Left renal pelvis (tissue), 4 donors: ENCODE measurements around the gene PEPD. TPM values are rescaled to one million over a fixed set of nuclear protein-coding genes. Genes with fewer than 3 reads are reported as not detected.
"Not testable (repeated sequence)": the region's sequence is repeated elsewhere in the genome, so short reads cannot be mapped to it uniquely, and the experiment has no call there.

Experiments
- DNase-seq, 4 donors: peaks; one replicate each; pipeline ENCODE4 v3.0.0-alpha.2; 2013; ENCODE audit warnings: low read depth in 4 of 4, low spot score in 3 of 4
- polyA plus RNA-seq, 4 donors: library from polyadenylated mRNA; unstranded; fragments of 120-200 nt; gene quantifications; one replicate each; pipeline ENCODE4 v1.2.1, GENCODE V29; 2013; ENCODE audit not compliant: insufficient read length in 4 of 4

Gene PEPD
- polyA plus RNA-seq, 4 donors = 56.0 to 122 (median 95.0) TPM

DNA sequence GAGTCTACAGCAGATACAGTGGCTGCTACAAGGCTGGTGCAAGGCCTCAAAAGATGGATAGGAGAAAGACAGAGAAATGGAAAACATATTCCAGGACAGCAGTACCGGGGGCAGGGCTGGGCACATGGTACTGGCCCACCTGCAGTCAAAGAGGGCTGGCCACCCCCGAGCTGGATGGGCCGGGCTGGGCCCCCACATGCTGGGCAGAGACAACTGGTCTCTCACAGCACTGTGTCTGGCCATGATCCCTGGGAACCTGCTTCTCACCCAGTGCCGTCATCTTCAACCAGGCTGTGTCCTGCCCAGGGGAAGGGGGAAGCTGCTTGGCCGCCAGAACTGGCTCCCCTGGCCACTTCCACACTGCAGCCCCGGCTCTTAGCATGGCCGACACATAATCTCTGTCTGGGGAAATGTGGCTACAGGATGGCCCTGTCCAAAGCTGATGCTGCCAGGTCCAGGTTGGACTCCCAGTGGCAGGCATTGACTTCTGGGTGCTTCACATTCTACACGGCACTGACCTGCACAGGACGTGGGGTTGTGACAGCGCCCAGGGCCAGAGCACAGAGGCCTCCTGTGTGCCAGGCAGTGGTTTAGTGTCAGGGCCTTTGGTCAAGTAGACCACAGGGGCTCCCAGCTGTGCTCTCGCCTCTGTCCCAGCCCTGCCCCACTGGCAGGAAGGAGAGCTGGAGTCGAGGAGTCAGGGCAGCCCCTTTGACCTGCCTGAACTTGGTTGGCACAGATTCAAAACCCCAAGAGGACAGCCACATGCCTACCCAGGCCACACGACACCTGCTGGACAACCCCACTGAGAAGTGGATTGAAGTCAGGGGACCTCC, 21.7 kb downstream of the PEPD start:
- DNase-seq = no peak

DNA sequence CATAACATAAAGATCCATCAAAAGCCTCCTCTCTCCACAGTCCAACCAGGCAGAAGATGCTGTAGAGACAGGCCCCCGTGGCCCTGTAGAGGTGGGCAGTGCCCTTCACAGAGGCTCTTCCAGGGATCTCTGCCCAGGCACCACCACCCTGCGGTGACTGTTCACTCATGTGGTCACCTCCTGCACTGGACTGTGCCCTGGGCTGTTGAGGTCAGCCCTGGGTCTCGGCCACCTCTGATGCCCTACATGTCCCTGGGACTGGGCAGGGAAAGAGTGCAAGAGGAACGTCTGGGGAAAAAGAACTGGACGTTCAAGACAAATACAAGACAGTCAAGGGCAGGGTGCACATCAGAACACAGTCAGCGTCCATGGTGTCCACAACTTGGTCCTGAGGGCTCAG, 22.3 kb downstream of the PEPD start:
- DNase-seq = no peak

DNA sequence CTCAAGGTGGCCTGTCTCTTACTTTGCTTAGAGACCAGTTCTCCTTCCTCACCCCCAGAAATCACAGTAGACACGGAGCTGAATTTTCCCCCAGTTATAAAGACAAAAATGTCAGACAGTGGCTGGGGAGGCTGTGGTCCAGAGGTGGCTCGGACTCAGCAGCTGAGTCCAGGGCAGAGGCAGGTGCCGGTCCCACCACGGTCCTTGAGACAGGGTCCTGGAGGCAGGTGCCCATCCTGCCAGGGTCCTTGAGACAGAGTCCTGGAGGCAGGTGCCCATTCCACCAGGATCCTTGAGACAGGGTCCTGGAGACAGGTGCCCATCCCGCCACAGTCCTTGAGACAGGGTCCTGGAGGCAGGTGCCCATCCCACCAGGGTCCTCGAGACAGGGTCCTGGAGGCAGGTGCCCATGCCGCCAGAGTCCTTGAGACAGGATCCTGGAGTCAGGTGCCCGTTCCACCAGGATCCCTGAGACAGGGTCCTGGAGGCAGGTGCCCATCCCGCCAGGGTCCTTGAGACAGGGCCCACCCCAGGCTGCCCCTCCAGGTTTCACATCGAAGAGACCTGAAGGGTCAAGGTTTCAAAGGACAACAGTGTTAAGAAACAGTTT, 23.1 kb downstream of the PEPD start:
- no peak for DNase-seq

DNA sequence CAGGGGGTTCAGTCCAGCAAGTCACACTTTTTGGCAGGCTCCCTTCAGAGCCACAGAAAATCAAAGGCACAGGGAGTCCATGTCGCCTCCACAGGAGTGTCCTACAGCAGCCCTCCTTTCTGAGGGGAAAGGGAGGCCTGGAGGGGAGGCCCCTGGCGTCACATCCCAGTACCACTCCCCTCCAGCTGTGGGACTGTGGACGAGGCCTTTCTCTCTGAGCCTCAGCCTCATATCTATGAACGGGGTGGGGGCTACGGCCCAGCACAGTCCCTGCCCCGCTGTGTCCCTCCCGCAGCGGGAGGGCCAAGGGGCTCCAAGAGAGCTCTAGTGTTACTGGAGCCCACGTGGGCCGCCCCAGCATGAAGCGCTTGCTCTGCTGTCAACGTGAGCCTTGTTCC, 23.8 kb downstream of the PEPD start:
- no peak for DNase-seq

DNA sequence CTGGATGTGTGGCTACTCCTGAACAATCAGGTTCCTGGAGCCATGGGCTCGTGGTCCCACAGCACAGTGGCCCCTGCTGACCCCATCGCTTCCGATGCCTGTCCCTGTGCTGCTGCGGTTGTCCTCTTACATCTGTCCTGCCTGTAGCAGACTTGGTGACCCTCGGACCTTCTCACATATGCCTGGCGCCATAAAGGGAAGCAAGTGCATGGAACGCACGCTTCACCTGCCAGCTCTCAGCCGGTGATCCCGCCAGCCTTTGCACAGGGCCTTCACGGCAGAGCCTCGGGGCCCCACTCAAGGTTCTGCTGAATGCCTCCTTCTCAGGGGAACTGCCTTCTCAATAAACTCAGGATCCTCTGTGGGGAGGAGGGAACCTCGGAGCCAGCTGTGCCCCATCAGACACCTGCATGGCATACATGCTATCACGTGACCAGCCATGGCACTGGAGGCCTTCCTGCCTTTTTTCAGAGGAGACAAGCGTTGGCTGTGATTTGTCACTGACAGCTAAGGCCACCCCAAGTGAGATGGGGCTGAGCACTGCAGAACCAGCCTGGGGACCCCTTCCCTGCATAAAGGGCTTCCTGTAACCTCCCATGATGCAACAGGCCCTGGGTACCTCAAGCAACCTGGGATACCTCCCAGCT, 24.3 kb downstream of the PEPD start:
- DNase-seq = no peak

DNA sequence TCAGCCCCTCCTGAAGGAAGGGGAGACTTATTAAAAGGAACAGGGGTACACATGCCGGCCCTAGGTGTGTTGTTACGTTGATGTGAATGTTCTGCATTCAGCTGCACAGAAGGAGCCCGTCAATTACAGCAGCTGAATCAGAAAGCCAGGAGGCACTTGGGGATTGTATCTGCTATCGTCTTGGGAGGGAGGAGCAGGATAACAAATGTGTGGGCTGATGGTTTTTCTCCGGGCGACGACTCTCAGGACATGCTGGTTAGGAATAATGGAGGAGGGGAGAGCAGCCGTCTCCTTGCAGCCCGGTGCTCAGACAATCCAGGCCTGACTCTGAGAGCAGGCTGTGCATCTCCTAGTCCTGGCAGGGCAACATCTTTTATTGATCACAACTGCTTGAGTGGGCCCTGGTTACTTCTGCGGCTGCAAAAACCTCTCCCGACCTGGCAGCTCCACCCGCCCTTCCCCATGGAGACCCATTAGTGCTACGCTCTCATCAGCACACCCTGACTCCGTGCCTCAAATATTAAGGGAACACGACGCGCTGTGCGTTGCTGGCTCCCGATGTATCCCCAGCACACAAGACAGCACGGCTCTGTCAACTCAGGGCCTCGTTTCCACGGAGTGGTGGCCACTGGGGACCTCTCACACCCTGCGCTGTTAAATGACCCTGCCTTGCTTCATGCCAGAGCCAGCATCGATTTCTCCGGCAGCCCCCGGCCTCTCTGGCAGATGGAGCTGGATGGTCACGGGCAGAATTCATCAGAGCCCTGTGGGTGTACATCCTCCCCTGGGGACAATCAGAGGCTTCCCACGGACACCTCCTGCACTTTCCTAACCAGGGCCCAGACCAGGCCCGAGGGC, 25.3 kb downstream of the PEPD start:
- no peak for DNase-seq

DNA sequence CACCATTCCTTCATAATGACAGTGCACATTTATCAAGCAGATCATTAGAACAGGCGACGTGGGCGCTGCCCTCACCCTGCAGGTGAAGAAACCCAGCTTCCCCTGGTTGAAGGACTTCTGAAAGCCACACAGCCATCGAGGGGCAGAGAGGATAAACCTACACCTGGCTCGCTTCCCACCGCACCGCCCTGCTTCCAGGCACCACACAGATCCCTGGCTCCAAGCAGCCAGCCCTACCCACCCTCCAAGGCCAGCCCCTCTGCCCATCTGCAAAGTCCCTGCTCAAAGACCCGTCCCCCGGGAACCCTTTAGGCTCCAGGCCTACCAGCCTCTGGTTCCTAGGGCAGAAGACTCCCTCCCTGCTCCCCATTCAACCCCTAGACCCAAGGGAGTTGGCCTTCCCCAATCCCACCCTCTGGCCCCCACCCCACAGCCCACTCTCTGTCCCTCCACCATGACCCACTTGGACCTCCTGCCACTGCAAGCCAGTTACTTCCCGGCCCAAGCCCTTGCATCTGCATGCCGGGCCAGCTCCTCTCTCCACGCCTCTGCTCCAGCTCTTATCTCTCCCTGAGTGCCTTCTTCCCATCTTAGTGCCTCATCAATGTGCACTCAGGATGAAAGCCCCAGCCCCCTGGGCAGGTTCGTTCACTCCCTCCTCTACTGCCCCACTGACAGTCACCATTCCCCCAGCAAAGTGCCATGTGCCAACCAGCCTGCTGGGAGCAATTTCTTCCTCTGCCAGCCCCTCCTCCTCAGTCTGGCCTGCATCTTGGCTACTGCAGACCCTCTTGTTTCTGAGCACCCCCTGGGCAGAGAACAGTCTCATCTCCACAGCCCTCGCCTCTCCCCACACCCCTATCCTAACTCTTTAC, 28.0 kb downstream of the PEPD start:
- no peak for DNase-seq

DNA sequence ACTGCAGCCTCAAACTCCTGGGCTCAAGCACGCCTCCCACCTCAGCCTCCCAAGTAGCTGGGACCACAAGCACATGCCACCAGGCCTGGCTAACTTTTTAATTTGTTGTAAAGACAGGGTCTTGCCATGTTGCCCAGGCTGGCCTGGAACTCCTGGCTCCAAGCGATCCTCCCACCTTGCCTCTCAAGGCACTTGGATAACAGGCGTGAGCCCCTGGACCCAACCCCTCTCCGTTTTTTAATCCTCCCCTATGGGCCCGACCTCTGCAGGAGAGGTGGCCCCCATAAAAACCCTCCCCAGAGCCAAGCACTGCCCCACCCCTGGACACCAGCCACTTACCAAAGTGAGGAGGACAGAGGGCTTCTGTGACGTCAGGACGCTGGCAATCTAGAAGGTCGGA, 28.6 kb downstream of the PEPD start:
- DNase-seq = no peak

DNA sequence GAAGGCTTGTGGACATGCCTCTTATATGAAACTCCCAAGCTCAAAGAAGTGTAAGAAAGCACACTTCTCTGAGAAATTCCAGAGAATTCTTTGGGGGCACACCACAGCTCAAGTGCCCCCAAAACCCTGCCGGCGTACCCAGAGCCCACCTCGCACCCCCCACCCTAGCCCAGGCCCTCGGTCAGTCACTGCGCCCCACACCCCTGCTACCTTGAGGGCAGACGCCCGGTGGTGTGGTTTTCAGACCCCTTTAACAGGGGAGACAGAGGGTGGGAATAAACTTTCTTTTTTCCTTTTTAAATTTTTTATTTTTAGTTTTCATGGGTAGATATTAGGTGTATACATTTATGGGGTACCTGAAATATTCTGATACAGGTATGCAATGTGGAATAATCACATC, 29.5 kb downstream of the PEPD start:
- no peak for DNase-seq

DNA sequence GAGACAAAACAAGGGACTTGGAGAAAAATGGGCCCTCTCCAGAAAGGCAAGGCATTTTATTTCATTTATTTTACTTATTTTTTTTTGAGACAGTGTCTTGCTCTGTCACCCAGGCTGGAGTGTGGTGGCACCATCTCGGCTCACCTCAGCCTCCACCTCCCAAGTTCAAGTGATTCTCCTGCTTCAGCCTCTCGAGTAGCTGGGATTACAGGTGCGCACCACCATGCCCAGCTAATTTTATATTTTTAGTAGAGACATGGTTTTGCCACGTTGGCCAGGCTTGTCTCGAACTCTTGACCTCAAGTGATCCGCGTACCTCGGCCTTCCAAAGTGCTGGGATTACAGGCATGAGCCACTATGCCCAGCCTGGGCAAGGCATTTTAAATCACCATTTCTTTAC, 31.0 kb downstream of the PEPD start:
- DNase-seq = not testable (repeated sequence)

DNA sequence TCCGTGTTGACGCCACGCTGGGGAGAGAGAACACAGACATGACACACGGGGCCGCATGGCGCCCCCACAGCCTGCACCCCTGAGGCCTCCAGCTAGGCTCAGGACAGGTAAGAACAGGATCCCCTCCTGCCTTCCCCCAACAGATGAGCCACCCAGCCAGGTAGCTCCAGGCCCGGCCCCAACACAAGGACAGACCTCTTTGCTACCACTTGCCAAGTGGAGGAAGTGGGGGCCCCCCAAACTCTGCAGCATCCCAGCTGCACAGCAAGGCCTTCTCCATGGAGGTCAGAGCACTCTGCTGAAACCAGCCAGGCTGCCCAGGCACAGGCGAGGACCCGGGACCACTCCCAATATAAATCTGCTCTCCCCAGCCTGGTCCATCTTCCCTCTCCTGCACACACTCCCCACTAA, 31.5 kb downstream of the PEPD start:
- DNase-seq = no peak

DNA sequence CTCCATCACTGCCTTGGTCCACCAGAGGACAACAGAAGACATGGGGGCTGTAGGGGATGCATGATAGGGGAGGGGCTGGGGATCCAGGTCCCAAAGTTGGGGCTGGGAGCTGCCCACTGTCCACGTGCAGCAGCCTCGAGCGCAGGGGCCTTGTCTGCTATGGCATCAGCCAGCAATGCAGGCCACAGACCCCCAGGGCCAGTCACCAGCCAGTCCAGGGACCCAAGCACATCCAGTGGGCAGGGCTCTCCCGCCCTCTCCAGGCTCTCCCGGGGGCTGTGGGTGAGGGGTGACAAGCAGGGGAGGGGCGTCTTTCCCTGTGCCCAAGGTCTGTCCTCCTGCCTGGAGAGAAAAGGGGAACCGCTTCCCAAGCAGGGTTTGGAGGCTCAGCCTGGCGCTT, 32.8 kb downstream of the PEPD start:
- no peak for DNase-seq

DNA sequence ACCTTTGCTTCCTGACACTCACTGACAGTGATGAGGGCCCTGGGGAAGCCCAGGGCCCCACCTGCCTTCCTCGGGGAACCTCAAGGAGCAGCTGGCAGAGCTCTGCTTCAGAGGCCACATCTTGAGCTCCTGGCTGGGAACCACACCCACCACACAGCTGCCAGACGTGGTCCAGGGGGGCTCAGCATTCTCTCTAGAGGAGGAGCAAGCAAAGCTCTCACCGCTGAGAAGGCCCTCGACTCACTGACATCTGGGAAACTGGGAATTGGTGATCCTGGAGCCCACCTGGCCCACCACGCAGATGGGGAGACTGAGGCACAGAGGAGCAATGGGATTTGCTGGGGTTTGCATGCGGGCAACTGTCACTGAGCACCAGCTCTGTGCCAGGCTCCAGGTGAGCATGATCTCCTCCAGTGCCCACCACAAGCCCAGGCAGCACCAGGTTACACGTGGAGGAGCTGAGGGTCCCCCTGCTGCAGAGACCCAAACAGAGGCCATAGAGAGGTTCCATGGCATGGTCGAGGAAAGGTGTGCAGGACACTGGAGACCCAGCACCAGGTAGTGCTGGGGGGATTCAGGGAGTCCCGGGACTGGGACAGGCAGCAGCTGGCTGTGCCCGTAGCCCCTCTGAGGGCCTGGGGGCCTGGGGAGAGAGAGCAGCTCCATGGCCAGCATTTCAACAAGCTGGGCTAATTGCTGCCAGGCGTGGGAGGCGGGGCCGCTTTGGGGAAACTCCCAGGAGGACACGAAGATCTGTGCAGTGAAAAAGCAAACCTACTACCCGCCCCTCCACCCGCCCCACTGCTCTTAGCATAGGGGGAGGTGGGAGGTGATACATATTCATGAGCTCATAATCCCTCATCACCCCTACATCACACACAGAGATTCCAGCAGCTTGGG, 33.4 kb downstream of the PEPD start:
- no peak for DNase-seq

DNA sequence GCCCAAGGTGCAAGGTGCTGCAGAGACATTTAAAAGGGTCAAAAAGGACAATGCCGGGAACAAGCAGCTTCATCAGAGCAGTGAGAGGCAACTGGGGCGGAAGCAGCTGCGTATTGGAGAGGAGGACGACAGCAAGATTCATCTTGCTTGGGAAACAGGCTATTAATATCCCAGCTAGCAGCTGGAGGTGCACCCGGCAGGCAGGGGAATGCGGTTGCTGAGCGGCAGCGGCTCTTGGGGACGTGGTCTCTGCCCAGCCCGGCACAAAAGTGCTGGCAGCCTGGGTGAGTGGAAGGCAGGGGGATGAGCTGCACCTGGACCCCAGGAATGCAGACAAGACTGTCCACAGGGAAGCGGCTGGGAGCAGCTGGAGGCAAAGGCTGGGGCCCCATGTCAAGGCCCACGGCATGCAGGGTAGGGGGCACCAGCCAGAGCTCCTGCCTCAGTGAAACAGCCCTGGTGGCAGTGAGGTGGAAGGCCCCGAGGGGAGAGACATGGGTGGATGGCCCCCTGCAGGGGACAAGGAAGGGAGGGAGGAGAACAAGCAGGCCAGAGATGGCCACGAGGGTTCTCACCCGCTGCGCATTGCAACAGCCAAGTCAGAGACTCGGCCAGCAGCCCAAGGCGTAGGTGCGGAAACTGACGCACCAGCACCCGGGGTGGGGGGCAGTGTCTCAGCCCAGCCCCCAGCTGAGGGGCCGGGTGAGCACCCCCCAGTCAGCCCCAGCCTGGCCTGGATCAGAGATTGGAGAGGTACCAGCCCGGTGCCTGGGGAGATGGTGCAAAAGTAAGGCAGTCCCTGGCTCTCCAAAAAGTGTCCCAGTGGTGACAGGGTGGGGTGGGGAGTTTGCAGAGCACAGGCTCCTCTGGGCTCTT, 34.4 kb downstream of the PEPD start:
- no peak for DNase-seq

DNA sequence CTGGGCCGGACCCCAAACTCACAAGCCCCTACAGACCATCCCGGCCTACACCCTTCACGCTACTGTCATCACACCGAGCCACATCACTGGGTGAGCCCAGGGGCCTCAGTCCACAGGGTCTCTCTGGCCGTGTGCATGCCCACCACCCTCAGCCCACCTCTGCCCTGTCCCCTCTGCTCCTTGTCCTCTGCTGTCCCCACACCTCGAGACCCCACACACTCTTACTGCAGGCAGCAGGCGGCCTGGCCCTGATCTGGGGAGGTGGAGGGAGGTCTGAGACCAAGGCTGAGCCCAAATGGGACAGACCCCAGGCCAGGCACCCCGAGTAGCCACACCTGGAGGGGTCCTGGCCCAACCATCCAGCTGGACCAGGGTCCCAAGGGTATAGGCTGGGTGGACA, 35.2 kb downstream of the PEPD start:
- DNase-seq = no peak

DNA sequence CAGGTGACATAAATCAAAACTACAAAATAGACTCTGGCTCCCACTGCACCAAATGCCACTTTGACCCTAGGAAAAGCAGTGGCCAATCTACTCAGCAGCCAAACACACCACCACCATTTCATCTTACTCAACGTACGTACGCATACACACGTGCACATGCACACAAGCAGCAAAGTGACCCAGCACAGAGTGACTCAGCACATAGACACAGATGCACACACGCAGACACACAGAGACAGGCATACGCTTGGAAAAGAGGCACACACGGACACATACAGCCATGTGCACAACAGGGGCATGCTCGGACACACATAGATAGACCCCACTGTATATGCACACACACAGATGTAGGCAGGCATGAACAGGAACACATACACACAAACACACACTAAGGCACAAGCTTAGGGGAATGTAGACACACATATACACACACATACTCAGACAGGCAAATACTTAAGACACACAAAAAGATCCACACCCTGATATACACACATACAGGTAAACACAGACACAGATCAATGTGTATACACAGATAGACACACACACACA, 37.3 kb downstream of the PEPD start:
- no peak for DNase-seq

DNA sequence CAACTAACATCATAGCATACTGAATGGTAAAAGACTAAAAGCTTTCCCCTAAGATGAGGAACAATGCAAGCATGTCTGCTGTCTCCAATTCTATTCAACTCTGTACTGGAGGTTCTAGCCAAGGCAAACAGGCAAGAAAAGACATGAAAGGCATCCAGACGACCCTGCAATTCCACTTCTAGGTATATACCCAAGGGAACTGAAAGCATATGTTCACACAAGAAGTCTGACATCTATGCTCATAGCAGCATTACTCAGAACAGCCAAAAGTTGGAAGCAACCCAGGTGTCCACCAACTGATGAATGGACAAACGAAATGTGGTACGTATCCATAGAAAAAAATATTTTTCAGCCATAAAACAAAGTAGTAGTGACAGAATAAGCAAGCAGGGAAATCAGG, 39.1 kb downstream of the PEPD start:
- no peak for DNase-seq

DNA sequence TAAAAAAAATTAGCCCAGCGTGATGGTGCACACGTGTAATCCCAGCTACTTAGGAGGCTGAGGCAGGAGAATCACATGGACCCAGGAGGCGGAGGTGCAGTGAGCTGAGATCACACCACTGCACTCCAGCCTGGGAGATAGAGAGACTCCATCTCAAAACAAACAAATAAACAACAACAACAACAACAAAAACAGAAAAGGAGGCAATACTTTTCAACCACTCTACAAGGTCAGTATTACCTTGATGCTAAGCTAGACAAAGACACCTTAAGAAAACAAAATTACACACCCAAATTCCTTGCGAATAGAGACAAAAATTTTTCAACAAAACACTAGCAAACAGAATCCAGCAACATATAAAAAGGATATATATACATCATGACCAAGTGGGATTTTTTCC, 39.7 kb downstream of the PEPD start:
- DNase-seq = no peak
